C4-2B (cell line): ENCODE measurements around the gene TRIM54.

Experiments used
- ZFX ChIP-seq: fragments of 450-650 bp; IDR thresholded peaks from 2 replicates; pipeline ENCODE4 v1.6.1; 2017
- TF ChIP-seq, protein P1 (sequence below): fragments of 450-650 bp; conservative IDR thresholded peaks from 2 replicates; pipeline ENCODE4 v1.5.1; 2017; ENCODE audit warnings: mild to moderate bottlenecking

DNA sequence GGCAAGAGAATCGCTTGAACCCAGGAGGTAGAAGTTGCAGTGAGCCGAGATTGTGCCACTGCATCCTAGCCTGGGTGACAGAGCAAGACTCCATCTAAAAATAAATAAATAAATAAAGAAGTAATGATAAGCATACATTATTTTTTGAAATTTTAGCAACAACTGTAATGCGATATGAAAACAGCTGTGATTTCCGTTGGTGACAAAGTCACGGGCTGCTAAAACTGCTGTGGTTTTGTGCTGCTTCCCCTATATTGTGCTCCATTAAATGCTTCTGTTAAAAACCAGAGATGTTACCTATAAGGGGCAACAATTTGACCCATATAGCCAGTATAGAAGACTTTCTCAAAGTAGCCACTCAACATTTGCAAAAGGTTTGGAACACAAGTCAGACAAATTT, 8.3 kb downstream of the TRIM54 start:
- TF ChIP-seq, protein P1, sequence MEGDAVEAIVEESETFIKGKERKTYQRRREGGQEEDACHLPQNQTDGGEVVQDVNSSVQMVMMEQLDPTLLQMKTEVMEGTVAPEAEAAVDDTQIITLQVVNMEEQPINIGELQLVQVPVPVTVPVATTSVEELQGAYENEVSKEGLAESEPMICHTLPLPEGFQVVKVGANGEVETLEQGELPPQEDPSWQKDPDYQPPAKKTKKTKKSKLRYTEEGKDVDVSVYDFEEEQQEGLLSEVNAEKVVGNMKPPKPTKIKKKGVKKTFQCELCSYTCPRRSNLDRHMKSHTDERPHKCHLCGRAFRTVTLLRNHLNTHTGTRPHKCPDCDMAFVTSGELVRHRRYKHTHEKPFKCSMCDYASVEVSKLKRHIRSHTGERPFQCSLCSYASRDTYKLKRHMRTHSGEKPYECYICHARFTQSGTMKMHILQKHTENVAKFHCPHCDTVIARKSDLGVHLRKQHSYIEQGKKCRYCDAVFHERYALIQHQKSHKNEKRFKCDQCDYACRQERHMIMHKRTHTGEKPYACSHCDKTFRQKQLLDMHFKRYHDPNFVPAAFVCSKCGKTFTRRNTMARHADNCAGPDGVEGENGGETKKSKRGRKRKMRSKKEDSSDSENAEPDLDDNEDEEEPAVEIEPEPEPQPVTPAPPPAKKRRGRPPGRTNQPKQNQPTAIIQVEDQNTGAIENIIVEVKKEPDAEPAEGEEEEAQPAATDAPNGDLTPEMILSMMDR: no peak
- no peak for TF ChIP-seq ZFX
